ENCODE results near the gene ADAMTS9. TPM values are rescaled to one million over a fixed set of nuclear protein-coding genes. Genes with fewer than 3 reads are reported as not detected.

ADAMTS9 gene
- total and polyA plus RNA-seq, 8 donors: 5.5 to 107 (median 30.5) TPM

DNA sequence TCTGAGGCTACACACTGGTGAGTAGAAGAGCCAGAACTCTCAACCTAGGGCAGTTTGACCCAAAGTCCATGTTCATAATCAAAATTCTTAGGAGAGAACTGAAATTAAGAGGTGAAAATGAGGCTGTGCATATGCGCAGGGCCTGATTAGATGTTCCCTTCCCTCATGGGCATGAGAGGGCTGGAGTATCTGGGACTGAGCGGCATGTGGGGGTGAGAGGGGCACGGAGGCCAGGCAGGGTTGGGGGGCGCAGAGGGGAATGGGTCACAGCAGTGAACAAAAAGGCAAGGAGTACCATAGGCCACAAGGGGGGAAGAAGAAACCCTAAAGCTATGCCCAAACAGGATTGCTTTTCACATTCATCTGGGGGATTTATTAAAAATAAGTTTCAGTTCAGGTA lies 31.3 kb downstream of the ADAMTS9 start:
- WGBS, 5 donors: 92 to 100% (median 96%) methylated on average over 4 of the region's 4 CpGs
- Histone ChIP-seq H3K36me3 (peaks cover 0 to 36% (median 15%) of the 10 kb centered on the region in 4 donors), H3K27me3 (no peaks in the 10 kb centered on the region), H3K27ac (no peak overlapping the region), H3K4me1 (peaks cover 0 to 5% (median 4%) of the 10 kb centered on the region in 4 donors), H3K4me3 (no peak overlapping the region), H3K9me3 (no peaks in the 10 kb centered on the region)
- TF ChIP-seq POLR2AphosphoS5 (IDR thresholded peaks at IDR 0.05) (no peak), POLR2A (IDR thresholded peaks at IDR 0.05) (no peak), EP300 (IDR thresholded peaks at IDR 0.05) (no peak)
- TF ChIP-seq, protein P1, sequence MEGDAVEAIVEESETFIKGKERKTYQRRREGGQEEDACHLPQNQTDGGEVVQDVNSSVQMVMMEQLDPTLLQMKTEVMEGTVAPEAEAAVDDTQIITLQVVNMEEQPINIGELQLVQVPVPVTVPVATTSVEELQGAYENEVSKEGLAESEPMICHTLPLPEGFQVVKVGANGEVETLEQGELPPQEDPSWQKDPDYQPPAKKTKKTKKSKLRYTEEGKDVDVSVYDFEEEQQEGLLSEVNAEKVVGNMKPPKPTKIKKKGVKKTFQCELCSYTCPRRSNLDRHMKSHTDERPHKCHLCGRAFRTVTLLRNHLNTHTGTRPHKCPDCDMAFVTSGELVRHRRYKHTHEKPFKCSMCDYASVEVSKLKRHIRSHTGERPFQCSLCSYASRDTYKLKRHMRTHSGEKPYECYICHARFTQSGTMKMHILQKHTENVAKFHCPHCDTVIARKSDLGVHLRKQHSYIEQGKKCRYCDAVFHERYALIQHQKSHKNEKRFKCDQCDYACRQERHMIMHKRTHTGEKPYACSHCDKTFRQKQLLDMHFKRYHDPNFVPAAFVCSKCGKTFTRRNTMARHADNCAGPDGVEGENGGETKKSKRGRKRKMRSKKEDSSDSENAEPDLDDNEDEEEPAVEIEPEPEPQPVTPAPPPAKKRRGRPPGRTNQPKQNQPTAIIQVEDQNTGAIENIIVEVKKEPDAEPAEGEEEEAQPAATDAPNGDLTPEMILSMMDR (IDR thresholded peaks at IDR 0.05): no peak
- DNase-seq: no peak
- intact Hi-C loops (cut with DNase I; ENCODE audit: low total_unique reads): no loop called here

DNA sequence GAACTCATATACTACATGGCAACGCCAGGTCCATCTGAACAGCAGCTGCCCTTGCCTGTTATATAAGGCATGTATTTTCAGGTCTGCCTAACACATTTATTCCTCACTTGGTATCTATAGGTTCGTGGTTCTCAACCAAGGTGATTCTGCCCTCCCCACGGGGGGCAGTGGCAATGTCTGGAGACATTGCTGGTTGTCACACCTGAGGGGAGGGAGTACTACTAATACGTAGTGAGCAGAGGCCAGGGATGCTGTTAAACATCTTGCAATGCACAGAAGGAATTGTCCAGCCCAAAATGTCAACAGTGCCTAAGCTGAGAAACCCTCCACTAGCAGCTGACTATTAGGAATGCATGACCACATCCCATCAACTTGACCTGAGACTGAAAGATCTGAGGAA lies 32.6 kb downstream of the ADAMTS9 start:
- DNase-seq: no peak
- intact Hi-C loops (cut with DNase I; ENCODE audit: low total_unique reads): no loop called here
- TF ChIP-seq, protein P1 (IDR thresholded peaks at IDR 0.05): no peak
- TF ChIP-seq POLR2A (IDR thresholded peaks at IDR 0.05) (no peak), EP300 (IDR thresholded peaks at IDR 0.05) (no peak), POLR2AphosphoS5 (IDR thresholded peaks at IDR 0.05) (no peak)
- no peaks in the 10 kb centered on the region for H3K9me3 ChIP-seq
- no peak overlapping the region for H3K27ac ChIP-seq
- H3K36me3 ChIP-seq: peaks cover 0 to 36% (median 15%) of the 10 kb centered on the region in 4 donors
- WGBS, 5 donors: 79 to 87% (median 82%) methylated on average over 4 of the region's 4 CpGs
- no peaks in the 10 kb centered on the region for H3K27me3 ChIP-seq
- peaks cover 0 to 15% (median 8%) of the 10 kb centered on the region in 4 donors for H3K4me1 ChIP-seq
- H3K4me3 ChIP-seq: no peak overlapping the region

DNA sequence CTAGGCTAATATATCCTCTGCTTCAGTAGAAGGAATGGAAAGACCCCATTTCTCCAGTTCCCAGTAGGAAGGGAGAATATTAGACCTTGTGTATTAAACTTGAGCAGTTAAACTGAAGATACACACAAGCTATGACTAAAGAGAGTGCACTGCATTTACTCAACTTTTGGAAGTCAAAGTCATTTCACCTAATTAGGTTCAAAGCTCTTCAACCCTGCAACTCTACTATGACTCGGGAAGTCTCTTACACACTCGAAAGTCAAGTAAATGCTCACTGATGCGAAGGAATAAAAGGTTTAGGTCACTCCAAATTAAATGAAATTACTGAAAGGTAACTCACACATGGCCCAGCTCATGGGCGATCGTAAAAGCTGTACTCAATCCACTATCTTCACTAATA lies 33.8 kb downstream of the ADAMTS9 start:
- H3K27me3 ChIP-seq: no peaks in the 10 kb centered on the region
- DNase-seq: no peak
- TF ChIP-seq POLR2AphosphoS5 (IDR thresholded peaks at IDR 0.05): no peak
- TF ChIP-seq EP300 (IDR thresholded peaks at IDR 0.05): no peak
- no peak for TF ChIP-seq POLR2A (IDR thresholded peaks at IDR 0.05)
- TF ChIP-seq, protein P1 (IDR thresholded peaks at IDR 0.05): no peak
- H3K36me3 ChIP-seq: peaks cover 0 to 39% (median 15%) of the 10 kb centered on the region in 4 donors
- peaks cover 0 to 15% (median 8%) of the 10 kb centered on the region in 4 donors for H3K4me1 ChIP-seq
- WGBS, 5 donors: 93 to 97% (median 96%) methylated on average over 5 of the region's 5 CpGs
- H3K27ac ChIP-seq: no peak overlapping the region
- no peak overlapping the region for H3K4me3 ChIP-seq
- no peaks in the 10 kb centered on the region for H3K9me3 ChIP-seq
- intact Hi-C loops (cut with DNase I; ENCODE audit: low total_unique reads): no loop called here

DNA sequence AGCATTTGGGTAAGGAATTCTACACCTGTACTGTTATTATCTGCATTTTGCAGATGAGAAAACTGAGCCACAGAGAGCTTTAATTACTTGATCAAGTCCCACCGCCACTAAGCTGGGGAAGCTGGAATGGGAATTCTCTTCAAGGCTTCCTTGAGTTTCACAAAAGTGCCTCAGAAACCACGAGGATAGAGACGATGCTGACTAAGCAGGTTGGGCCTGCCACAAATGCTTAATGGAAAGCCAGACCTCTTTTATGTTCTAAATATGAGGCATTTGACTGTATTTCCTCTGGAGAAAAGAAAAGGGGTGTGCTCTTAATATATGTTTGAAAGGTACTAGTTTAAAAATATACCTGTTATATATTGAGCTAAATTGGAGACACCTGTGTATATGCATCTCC lies 34.7 kb downstream of the ADAMTS9 start:
- Histone ChIP-seq H3K9me3 (no peaks in the 10 kb centered on the region), H3K4me3 (no peak overlapping the region), H3K4me1 (peaks cover 0 to 15% (median 8%) of the 10 kb centered on the region in 4 donors), H3K27ac (no peak overlapping the region), H3K36me3 (peaks cover 0 to 37% (median 14%) of the 10 kb centered on the region in 4 donors), H3K27me3 (no peaks in the 10 kb centered on the region)
- TF ChIP-seq EP300 (IDR thresholded peaks at IDR 0.05) (no peak), POLR2A (IDR thresholded peaks at IDR 0.05) (no peak), POLR2AphosphoS5 (IDR thresholded peaks at IDR 0.05) (no peak)
- TF ChIP-seq, protein P1 (IDR thresholded peaks at IDR 0.05): no peak
- WGBS, 5 donors: 80 to 88% (median 81%) methylated on average over 3 of the region's 3 CpGs
- DNase-seq: no peak
- intact Hi-C loops (cut with DNase I; ENCODE audit: low total_unique reads): no loop called here
